Epithelial cell of proximal tubule (primary cell): ENCODE data around the gene CAMKK1. TPM values are rescaled to one million over a fixed set of nuclear protein-coding genes. Genes with fewer than 3 reads are reported as not detected.

Experiments used
- DNase-seq: peaks from one replicate; pipeline ENCODE4 v3.0.0-alpha.2; 2011; ENCODE audit warnings: low read depth
- H3K4me3 ChIP-seq: 2 replicates; pipeline ENCODE4 v1.5.1; 2011; ENCODE audit warnings: low read depth, mild to moderate bottlenecking, low read length
- total RNA-seq: library from RNA; depleted of rRNA; stranded (reverse); fragments of >200 nt; gene quantifications from 2 replicates; pipeline ENCODE4 v1.2.3, GENCODE V29; 2015
- TF ChIP-seq, protein P1 (sequence below): conservative IDR thresholded peaks from 2 replicates; pipeline ENCODE4 v1.5.1; 2012; ENCODE audit warnings: low read depth, mild to moderate bottlenecking, low read length

The CAMKK1 gene
- total RNA-seq, 1 donor from 2014 or later, result 7.1 TPM

DNA sequence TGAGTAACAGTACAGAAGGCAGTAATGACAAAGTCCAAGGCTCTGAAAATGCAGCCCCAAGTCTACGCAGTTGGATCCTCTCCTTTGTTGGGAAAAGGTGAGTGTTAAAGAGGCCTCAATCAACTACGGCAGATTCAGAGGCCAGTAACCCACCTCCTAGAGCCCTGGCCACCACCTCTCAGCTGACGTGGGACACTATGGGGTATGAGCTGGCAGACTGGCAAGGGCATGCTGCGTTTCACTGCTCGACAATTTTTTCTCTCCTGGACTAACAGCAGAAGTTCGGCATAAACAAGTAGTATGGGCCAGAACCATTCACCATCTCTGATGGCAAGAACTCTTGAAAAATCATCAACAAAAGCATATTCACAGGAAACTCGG is 64.0 kb downstream of the CAMKK1 start:
- TF ChIP-seq, protein P1, sequence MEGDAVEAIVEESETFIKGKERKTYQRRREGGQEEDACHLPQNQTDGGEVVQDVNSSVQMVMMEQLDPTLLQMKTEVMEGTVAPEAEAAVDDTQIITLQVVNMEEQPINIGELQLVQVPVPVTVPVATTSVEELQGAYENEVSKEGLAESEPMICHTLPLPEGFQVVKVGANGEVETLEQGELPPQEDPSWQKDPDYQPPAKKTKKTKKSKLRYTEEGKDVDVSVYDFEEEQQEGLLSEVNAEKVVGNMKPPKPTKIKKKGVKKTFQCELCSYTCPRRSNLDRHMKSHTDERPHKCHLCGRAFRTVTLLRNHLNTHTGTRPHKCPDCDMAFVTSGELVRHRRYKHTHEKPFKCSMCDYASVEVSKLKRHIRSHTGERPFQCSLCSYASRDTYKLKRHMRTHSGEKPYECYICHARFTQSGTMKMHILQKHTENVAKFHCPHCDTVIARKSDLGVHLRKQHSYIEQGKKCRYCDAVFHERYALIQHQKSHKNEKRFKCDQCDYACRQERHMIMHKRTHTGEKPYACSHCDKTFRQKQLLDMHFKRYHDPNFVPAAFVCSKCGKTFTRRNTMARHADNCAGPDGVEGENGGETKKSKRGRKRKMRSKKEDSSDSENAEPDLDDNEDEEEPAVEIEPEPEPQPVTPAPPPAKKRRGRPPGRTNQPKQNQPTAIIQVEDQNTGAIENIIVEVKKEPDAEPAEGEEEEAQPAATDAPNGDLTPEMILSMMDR, result no peak
- DNase-seq, result no peak
- H3K4me3 ChIP-seq, result no peak overlapping the region

DNA sequence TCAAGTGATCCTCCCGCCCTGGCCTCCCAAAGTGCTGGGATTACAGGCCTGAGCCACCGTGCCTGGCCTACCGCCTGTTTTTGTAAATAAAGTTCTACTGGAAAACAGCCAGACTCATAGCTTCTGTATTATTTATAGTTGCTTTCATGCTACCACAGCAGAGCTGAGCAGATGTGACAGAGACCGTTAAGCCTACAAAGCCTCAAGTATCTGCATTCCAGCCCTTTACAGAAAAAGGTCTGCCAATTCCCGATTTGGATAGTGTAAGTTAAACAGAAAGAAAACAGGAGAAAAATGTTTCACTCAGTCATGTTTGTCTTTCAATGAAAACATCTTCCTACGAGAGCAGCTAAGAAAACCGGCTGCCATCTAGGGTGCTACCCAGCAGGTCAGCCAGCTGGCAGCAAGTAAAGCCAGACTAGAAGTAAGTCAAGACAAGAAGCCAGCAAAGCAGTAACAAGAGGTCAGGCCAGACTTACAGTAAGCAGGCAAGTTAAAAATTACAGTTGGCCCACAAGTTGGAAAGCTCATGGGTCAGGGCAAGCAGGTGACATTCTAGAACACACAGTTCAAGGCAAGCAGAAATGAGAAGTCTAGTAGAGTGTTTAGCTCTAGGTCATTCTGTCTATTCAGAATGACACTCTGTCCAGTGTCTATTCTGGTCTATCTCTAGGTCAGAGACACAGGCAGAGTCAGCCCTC is 64.6 kb downstream of the CAMKK1 start:
- TF ChIP-seq, protein P1, result no peak
- DNase-seq, result no peak
- no peak overlapping the region for H3K4me3 ChIP-seq

DNA sequence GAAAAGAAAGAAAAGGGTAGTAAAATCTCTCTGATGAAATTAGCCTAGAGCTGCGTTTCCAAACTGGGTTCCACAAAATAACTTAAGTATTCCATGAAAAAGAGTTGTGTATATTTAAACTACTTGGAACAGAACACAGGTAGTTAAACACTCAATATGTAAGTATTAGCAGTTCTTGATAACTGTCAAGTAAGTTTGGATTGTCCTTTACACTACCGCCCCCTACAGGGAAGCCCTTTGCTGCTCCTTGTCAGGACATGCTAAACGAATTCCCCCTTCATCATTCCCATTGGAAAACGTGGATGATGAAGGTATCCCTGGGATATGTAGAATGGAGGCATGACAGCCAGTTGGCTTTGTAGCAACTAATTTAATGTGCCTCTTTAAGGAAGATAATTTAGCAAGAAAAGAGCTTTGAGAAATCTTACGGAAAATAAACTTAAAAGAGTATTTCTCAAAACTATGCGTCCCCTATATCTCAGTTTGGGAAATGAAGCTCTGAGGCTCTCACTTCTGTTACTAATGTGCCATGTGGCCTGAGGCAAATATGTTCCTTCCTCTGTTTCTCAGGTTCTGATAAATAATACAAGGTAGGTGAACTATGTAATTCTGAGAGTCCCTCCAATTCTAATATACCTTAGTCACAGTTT is 65.6 kb downstream of the CAMKK1 start:
- no peak for DNase-seq
- TF ChIP-seq, protein P1, result peak; percentile 95
- H3K4me3 ChIP-seq, result no peak overlapping the region

DNA sequence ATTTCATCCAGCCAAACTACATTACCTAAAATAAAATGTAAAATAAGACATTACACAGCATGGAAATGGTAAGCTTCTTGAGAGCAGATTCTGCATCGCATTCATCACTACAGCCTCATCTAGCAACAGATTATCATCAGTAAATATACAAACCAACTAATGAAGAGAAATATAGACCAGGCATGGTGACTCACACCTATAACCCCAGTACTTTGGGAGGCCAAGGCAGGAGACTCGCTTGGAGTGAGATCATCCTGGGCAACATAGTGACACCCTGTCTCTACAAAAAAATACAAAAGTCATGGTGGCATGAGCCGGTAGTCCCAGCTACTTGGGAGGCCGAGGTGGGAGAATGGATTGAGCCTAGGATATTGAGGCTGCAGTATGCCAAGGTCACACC is 66.7 kb downstream of the CAMKK1 start:
- TF ChIP-seq, protein P1, result no peak
- H3K4me3 ChIP-seq, result no peak overlapping the region
- no peak for DNase-seq

DNA sequence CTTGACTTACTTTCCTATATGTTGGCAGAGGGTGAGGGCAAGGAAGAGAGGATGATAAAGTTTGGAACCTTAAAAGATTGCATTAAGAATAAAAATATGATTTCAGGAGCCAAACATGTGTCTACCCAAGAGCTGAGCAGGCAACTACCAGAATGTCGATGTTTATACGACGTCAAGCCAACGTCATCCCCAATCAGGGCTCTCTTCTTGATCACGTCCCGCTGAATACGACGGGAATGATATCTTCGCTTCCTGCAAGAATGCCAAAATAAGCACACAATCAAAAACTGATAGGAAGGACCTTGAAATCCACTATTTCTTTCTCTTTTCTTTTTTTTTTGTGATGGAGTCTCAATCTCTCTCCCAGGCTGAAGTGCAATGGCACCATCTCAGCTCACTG is 71.8 kb downstream of the CAMKK1 start:
- no peak overlapping the region for H3K4me3 ChIP-seq
- no peak for DNase-seq
- TF ChIP-seq, protein P1, result no peak

DNA sequence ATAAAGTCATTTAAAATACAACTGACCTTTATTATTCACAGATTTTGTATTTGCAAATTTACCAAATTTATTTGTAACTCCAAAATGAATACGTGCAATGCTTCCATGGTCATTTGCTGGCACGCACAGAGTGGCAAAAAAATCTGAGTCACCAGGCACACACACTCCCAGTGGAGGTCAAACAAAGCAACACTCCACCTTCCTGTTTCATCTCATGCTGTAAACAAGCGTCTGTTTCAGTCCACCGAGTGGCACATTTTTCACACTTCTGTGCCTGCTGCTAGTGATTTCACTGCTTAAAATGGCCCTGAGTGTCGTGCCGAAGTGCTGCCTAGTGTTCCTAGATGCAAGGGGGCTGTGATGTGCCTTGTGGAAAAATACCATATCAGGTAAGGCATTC is 74.1 kb downstream of the CAMKK1 start:
- no peak overlapping the region for H3K4me3 ChIP-seq
- TF ChIP-seq, protein P1, result no peak
- no peak for DNase-seq
